HG02678 (cell line): ENCODE results near the gene ACOX2.

ENCODE experiments used
- ATAC-seq: cut with Tn5 transposase; IDR thresholded peaks from one replicate; pipeline ENCODE4 v1.9.1; 2021; ENCODE audit warnings: mild to moderate bottlenecking, moderate library complexity; ENCODE audit not compliant: unreplicated experiment

The ACOX2 gene

DNA sequence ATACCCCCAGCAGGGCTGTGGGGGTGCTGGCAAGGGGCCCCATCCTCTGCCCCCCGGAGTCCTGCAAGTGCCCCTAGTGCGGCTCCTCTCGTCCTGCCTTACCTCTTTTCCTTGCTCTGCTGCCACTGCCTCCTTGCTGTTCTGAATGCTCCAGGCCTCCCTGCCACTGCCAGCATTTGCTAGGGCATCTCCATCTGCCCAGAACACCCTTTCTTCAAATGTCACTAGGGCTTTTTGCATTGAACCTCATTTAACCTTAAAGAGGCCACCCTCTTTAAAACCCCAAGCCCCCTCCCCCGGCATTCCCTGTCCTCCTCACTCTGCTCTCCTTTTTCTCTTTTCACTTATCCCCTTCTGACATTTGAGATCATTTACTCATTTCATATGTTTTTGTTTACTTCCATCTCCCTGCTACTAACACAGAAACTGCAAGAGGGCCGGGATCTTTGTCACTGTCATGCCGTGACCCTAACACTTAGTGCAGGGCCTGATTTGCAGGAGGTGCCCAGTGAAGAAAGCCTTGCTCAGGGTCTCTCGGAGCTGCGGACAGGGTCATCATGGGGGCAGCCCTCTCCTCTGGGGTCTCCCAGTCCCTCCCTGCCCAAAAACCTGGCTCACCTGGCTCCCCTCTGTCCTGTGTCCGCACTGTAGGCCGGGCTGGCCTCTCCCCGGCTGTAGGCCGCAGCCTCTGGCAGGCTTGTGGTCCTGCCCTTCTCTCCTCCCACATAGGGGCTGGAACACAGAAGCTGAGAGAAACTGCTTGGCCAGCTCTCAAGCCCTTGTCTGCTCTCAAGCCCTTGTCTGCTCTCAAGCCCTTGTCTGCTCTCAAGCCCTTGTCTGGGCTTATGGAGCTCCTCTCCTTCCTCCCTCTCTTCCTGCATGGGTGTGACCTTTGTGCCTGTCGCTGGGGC is at the start of gene ACOX2:
Gene ACOX2, minus strand, starts transcription at position 690 of the 911 bp plus-strand sequence. CDS start 2,084 bp downstream, outside the sequence.
- no peak for ATAC-seq

DNA sequence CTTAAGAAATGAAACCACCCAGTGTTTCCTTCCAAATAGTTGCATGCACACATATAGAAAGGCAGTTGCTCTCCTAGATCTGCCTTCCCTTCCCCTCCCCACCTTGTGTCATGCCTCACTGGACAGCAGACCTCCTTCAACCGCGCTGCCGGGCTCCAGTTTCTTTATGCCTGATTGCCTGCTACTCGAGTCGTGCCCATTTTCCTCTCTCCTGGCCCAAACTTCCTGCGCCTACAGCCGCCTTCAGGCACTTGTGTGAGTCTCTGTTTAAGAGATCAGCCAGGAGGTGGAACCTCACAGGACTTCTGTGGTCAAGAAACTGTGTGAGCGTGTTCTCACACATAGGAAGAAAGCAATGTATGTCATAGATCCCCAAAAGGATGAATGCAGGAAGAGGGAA is 49.0 kb upstream of the ACOX2 start:
- no peak for ATAC-seq

DNA sequence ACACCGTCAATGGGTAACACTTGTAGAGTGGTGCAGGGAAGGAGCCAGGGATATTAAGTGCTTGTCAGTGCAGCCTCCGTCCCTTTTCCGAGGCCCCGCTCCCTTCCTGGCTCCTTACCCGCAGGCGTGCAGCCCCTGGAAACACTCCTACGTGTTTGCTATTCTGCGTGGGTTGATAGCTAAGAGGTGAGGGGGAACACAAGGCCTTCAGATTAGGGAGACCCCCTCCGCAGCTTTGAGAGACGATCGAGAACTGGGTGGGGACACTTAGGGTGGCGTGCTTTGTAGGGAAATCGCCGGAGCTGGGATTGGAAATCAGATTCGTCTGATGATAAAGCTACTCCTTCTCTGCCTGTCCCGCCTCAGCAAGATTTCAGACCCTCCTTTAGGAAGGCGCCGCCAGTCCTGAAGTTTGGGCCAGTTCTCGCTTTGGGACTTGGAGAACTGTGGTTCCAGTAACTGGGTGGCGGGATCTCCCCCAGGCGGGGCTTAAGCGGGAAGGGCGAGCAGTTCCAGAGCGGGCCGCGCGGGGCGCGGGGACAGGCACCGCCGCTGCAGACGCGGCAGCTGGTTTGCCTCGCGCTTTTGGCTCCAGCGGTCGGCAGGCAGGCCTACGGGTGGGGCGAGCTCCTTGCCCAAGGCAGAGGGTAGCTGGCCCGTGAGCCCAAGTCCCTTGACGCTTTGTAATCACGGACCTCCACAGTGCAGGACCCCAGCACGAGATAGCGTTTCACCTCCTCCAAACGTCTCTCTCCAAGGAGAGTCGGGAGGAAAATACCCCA is 48.2 kb upstream of the ACOX2 start:
- ATAC-seq: peak; percentile 95

DNA sequence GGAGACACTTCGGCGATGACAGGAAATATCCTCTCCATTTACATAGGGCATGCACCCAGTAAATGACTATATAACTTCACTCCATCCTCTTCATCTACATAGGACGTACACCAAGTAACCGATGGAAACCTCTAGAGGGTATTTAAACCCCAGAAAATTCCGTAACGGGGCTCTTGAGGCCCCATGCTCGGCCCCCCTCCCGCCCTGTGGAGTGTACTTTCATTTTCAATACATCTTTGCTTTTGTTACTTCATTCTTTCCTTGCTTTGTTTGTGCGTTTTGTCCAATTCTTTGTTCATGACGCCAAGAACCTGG is 47.7 kb upstream of the ACOX2 start:
- ATAC-seq: no peak

DNA sequence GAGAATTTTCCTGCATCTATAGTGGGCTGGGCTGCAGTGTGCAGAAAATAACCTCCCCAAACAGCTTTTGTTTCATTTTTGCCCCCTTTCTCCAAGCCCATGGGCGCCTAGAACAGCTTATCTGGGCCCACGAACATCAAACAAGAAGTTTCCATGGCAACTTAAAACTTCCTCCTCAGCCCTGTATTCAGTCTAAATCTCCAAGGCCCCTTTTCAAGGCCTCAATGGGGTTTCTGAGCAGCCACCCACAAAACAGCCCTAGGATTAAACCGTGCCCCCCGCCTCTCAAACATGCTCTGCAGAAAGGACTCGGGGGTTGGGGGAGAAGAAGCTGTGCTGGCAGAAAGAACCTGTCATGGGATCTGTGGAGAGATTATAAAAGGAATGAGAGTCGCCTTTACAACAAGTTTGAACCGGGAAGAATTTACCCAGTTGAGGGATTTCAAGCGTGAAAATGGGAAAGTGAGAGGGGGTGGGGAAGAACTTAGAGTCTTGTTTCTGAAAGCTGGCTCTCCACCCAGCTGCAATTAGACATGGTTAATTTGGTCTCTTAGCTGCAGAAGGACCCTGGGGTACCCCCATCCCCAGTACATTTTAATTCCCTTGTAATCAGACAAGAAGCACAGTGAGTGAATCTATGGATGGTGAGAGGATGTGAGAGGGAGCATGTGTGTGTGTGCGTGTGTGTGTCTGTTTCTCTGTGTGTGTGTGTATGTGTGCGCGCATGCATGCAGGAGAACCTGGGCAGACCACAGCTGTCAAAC is 44.5 kb upstream of the ACOX2 start:
- no peak for ATAC-seq

DNA sequence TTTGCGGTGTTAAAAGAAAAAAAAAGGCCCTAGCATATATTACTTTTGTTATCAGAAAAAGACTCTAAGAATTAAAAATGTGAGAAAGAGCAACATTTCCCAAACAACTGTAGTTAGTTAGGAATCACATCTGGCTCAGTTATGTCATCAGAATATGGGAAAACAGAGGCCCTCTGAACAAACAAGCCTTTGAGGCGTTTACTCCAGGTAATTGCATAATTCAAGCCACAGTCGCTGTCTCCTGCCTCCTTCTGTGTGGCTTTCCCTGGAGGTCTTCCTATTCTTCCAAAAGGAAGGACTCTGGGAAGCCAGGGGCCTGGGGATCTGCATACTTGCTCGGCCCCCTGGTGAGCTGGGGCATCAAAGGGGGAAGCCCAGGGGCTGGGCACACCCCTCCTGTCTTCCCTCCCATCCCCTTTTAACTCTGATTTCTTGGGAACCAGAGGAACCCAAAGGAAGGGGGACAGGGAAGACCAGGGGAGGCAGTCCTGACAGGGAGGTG is 43.9 kb upstream of the ACOX2 start:
- ATAC-seq: no peak

DNA sequence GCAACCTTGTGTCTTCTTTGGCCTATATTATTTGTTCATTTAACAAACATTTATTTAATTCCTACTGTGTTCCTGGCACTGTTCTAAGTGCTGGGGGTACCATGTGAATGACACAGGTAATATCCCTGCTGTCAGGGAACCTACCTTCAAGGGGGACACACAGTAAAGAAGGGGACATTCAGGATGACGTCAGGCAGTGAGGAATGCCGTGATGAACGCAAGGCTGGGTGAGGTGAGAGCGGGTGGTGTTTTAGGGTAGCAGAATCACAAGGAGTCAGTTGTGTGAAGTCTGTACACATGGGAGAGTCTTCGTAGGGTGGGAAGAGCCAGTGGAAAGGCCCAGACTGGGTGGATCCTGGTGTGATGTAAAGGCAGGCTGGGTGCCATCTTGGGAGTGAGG is 41.9 kb upstream of the ACOX2 start:
- no peak for ATAC-seq

DNA sequence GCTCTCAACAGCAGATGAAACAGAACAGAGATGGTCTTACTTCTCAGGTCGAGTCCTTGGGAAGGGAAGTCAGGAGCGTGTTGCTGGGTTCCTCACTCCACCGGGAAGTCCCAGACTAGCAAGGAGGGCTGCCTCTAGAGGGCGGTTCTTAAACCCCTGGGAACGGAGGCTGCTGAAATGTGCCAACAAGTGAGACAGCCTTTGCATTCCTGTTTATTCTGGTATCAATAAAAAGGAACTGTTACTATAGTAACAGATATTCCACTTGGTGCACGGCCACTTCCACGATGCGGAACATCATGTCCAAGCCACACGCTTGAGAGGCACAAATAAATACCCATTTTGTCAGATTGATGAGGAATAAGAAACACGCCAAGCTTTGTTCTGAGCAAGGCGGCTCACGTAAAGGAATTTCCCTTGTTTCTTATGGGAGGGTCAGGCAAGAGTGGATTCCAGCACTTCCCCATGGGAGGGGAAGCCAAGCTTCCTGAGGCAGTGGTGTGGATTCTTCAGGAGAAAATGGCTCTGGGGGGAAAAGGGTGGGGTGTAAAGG is 40.4 kb upstream of the ACOX2 start, which contains the start of gene FAM107A:
Gene FAM107A, minus strand, starts transcription at position 123 of the 553 bp plus-strand sequence. CDS start 7,531 bp downstream, outside the sequence.
- ATAC-seq: no peak

DNA sequence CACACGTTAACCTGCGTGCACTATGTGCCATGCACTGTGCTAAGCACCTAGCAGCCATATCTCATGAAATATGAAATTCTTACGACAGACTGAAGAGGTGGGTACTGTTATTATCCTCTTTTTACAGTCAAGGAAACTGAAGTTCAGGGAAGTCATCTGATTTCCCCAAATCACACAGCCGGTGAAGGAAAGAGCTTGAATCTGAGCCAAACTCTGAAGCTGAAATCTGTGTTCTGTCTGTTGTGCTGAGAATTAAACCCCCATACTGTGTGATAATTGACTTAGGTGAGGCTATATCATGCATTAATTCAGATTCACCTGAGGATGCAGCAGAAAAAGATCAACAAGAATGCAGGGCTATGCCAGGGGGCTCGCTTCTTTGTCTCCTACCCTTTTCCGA is 39.7 kb upstream of the ACOX2 start:
- ATAC-seq: no peak

DNA sequence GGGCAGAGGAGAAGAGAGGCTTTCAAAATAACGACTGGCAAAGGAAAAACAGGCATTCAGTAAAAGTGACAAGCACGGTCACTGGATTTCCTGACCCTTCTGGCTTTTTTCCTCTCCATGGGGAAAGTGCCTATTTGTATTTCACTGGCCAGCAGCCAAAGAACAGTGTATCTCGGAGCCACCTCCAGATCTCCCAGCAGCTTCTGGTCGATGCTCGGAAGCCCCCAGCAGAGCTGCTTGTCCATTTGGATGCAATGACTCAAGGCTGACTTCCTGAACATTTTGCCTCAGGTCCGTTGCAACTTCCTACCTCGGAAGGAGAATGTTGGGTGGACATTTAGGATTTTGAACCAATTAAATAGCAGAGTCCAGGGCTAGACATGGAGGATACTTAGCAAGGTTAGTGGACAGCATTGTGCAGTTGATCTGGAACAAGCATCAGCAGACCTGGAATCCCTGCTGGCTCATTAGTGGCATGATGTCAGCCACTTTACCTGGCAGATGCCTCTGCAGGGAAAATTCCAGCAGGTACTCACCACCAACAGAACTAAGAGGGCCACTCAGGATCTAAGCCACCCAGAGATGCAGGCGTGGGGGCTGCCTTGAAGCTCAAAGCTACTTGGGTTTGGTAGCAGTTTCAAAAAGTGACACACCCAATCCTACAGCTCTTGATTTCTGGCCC is 39.1 kb upstream of the ACOX2 start:
- ATAC-seq: no peak

DNA sequence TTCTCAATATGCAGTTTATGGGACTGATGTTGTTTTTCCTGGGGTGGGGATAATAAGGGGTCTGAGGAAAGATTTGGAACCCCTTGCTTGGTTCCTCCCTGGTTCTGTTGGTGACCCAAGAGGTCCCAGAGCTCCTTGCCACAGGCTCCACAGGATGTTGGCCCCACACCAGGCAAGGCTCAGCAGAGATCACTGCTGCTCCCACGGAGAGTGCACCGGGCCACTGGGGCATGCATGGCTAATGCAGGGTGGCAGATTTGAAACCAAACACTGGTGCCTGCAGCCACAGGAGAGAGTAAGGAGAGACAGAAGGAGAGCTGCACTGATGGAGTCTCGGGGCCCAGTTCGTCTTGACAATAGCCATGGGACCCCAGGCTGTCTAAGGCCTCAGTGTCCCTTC is 37.7 kb upstream of the ACOX2 start:
- ATAC-seq: no peak

DNA sequence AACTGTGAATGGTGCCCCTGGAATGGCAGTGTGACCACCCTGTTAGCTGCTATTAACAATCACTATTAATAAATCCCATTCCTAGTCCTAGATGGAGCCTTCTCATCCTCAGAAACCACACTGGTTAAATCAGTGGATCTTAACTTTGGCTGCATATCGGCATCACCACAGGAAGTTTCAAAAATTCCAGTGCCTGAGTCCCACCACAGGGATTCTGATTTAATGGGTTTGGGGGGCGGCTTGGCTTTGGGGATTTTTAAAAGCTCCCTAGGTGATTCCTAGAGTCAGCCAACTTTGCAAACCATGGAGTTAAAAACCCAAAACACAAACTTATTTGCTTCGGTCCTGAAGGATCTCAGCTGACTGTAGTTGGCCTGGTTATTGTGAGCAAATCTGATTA is 37.1 kb upstream of the ACOX2 start:
- ATAC-seq: no peak

DNA sequence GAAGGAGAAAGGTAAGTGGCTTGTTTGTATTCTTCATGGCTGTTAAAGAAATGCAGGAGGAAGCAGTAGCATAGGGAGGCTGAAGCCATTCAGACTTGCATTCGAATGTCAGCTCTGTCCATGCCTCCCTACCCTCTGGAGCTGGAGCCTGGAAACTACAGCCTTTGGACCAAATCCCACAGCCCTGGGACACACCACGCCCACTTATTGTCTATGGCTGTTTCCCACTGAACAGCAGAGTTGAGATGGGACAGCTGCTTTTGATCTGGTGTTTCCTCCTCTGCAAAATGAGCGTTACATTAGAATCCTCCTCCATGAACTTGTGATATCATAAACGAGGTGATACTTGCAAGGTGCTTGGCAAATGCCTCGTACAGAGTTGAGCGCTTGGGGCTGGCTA is 36.6 kb upstream of the ACOX2 start:
- ATAC-seq: no peak

DNA sequence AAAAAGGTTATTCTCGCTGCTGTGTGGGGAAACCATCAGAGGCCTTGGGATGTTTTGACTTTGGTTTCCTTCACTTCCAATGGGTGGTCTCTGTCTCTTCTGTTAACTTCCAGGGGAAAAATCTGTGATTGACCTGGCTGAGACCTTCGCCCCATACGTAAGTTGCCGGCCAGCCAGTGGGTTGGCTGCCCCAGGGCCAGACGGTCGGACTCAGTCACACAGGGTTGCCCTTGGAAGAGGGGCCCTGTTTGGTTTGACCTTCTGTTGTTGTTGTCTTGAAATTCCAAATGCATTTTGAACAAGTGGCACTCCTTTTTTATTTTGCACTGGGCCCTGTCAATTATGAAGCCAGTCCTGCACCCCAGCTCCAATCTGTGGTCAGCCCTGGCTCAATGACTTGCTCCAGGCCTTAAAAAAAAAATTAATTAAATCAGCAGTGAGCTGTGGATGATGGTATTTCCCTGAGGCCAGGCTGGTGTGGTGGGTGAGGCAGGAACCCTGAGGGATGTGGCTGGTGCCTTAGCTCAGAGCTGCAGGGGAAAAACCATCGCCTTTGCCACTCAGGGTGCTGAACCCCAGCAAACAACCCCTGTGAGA is 35.7 kb upstream of the ACOX2 start:
- no peak for ATAC-seq

DNA sequence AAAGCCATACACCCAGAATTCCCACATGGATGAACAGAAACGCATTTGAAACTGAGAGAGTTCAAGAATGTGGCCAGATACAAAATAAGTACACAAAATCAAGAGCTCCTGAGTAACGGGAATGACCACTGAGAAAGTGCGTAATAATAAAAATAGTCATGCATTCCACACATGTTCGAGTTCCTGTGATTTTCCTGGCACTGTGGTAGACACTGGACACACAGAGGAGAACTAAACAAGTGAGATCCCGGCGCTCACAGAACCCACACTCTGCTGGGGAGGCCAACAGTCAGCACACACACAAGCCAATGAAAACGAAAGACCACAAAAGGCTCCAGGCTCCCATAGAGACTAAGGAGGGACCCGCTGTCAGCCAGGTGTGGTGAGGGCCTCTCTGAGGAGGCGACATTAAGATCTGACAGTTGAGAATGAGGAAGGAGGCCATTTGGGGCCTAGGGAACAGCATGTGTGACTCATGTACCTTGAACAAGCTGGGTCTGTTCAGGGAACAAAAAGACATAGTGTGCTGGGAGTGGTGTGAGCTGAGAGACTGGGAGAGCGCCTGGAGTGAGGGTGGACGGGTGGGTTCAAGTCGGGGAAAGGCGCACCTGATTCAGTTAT is 35.1 kb upstream of the ACOX2 start:
- no peak for ATAC-seq

DNA sequence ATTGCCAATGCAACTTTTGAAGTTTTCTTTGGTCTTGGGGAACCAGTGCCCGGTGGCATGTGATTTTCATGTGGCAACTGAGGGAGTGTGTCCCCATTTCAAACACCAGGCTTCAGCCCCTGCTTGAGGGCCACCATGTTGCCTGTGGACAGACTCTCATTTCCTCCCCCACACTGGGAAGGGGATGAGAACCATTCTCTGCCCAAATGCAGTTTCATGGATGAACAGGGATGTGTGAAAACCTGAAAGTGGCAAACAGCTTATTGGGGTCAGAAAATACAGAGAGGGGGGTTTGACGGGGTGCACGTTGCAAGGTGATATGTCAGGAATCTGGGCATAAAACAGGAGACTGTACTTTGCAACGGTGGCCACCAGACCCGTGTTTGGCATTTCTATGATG is 33.9 kb upstream of the ACOX2 start:
- no peak for ATAC-seq

DNA sequence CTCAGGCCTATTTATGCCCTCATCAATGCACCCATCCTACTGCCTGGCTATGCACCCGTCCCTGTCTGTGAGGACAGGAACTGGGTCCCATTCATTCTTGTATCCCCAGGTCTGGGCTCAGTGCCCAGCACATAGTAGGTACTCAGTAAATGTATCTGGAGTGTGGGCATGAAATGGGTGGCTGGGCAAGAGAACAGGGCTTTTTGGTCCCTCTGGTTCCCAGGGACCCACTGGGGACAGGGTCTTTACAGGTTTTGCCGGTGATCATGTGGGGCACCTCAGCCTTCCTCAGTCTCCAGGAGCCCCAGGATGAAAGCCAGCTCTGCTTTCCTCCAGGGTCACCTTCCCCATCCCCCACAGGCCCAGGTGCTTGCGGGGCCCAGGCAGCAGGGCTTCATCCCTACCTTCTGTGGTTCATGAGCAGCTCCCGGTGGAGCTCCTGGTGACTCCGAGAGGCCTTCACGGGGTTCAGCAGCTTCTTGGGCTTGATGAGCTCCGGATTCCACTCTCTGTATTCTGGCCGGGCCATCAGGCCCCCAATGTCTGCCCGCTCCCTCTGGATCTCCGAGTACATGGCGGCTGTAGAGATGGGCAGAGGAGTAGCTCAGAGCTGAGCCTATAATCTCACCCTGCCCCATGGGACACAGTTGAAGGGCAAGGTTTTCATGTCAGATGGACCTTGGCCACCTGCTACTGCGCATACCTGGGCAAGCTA is 32.5 kb upstream of the ACOX2 start:
- ATAC-seq: no peak

DNA sequence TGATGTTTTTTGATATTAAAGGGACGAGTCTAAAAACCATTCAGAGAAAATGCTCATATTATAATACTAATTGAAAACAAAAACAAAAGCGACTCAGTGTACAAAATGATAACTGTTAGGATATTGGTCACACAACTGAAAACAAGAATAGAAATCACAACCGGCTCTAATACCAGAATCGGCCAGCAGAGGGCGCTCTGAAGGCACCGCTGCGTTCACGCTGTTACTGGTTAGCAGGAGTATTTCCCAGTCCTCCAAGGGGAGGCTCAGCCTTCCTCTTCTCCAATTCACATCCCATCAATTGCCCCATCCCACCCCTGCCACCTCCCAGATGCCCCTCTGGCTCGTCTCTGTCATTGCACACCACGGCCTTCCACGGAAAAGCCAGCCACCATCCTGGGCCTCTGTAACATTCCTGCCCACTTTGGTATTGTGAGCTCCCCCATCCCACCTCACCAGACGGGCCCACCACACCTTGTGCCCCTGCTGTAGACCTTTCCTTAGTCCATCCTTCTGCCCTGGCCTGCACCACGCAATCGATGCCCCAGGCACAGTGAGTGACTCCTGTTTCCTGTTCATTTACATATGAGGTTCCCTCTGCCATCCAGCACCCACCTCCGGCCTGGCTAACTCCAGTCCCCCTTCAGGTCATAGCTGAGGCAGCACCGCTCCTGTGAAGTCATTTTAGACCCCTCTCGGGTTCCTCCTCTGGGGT is 31.7 kb upstream of the ACOX2 start:
- ATAC-seq: peak; percentile 67
